H7 (cell line): Measurements from ENCODE around the gene DIS3L. TPM values are rescaled to one million over a fixed set of nuclear protein-coding genes. Genes with fewer than 3 reads are reported as not detected.
"Not testable (repeated sequence)": the region's sequence is repeated elsewhere in the genome, so short reads cannot be mapped to it uniquely, and the experiment has no call there.

Experiments
- DNase-seq: peaks from one replicate; pipeline ENCODE4 v3.0.0; 2012
- H3K27me3 ChIP-seq: 2 replicates; pipeline ENCODE4 v1.6.0; 2011; ENCODE audit warnings: mild to moderate bottlenecking, low read length; ENCODE audit not compliant: control insufficient read depth, insufficient read depth
- H3K36me3 ChIP-seq: replicated peaks from 2 replicates; pipeline ENCODE4 v1.5.1; 2011; ENCODE audit warnings: low read length; ENCODE audit not compliant: control insufficient read depth, insufficient read depth
- H3K4me3 ChIP-seq: 2 replicates; pipeline ENCODE4 v1.5.1; 2011; ENCODE audit warnings: low read depth, mild to moderate bottlenecking, control low read depth, low read length, moderate library complexity; ENCODE audit not compliant: insufficient read depth
- total RNA-seq: library from RNA; depleted of rRNA; stranded (reverse); fragments of >200 nt; shearing (Covaris generic); gene quantifications from 2 replicates; pipeline ENCODE4 v1.2.3, GENCODE V29; 2014; rRNA removed

Gene DIS3L
- total RNA-seq, 1 experiment from 2014 or later = 26.9 TPM

DNA sequence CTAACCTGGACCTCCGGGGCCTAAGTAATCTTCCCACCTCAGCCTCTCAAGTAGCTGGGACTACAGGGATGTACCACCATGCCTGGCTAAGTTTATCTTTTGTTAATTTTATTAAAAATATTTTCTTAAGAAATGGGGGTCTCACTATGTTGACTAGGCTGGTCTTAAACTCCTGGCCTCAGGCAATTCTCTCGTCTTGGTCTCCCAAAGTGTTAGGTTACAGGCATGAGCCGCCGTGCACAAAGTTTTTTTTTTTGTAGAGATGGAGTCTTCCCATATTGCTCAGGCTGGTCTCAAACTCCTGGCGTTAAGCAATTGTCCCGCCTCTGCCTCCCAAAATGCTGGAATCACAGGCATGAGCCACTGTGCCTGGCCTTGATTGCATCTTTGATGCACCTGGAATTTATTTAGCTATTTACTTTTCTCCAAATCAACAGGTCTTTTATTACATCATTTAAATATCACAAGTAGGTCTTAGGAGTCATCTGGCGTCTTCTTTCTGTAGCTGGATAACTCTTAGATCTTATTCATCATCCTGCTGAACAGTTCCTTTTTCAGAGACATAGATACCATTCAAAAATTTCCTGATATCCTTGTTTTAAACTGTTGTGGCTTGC, 85.6 kb downstream of the DIS3L start:
- Histone ChIP-seq H3K36me3 (no peaks in the 10 kb centered on the region), H3K27me3 (no peaks in the 10 kb centered on the region), H3K4me3 (no peak overlapping the region)
- DNase-seq = no peak

GRCh38 chr15:66381376-66381775, 88.0 kb downstream of the DIS3L start:
- DNase-seq, H3K27me3 ChIP-seq, H3K36me3 ChIP-seq, H3K4me3 ChIP-seq: not testable (repeated sequence)

Other genes starting within 250 kb of the DIS3L start
- 0.67 and 0.76 TPM in 2 replicates for gene MEGF11, start 39.8 kb upstream of the DIS3L start, total RNA-seq
- 16.2 and 17.0 TPM in 2 replicates for gene TIPIN, start 63.1 kb downstream of the DIS3L start, total RNA-seq
- 42.6 and 45.8 TPM in 2 replicates for gene MAP2K1, start 93.3 kb downstream of the DIS3L start, total RNA-seq
- gene SNAPC5, start 204.2 kb downstream of the DIS3L start, total RNA-seq = 23.9 and 29.6 TPM in 2 replicates
- 5,862 and 6,291 TPM in 2 replicates for gene RPL4, start 211.3 kb downstream of the DIS3L start, total RNA-seq
- gene ZWILCH, start 211.8 kb downstream of the DIS3L start, total RNA-seq = 57.8 and 68.3 TPM in 2 replicates